Parathyroid adenoma (tissue), 2 donors: ENCODE results near the gene QRFP.

ENCODE experiments used
- H2AFZ ChIP-seq: fragments of 300-600 bp; sonication (generic); one replicate; pipeline ENCODE4 v1.7.0; 2017; ENCODE audit warnings: antibody characterized with exemption, mild to moderate bottlenecking
- H3K27ac ChIP-seq: fragments of 300-600 bp; sonication (generic); one replicate; pipeline ENCODE4 v1.7.0; 2017
- H3K27me3 ChIP-seq: fragments of 300-600 bp; sonication (generic); one replicate; pipeline ENCODE4 v1.7.0; 2017; ENCODE audit warnings: low read length; ENCODE audit not compliant: control insufficient read depth, insufficient read depth
- H3K36me3 ChIP-seq: fragments of 300-600 bp; sonication (generic); one replicate; pipeline ENCODE4 v1.7.0; 2017; ENCODE audit warnings: low read length; ENCODE audit not compliant: control insufficient read depth, insufficient read depth
- H3K4me1 ChIP-seq: fragments of 300-600 bp; sonication (generic); one replicate; pipeline ENCODE4 v1.7.0; 2017; ENCODE audit warnings: control low read depth
- H3K4me2 ChIP-seq: fragments of 300-600 bp; sonication (generic); one replicate; pipeline ENCODE4 v1.7.0; 2017; ENCODE audit warnings: low read length
- H3K4me3 ChIP-seq: fragments of 300-600 bp; sonication (generic); one replicate; pipeline ENCODE4 v1.7.0; 2017; ENCODE audit warnings: low read depth, low read length
- H3K79me2 ChIP-seq: fragments of 300-600 bp; sonication (generic); one replicate; pipeline ENCODE4 v1.7.0; 2017; ENCODE audit warnings: control low read depth
- H3K9ac ChIP-seq: fragments of 300-600 bp; sonication (generic); one replicate; pipeline ENCODE4 v1.7.0; 2017; ENCODE audit warnings: mild to moderate bottlenecking
- H3K9me3 ChIP-seq: fragments of 300-600 bp; sonication (generic); one replicate; pipeline ENCODE4 v1.7.0; 2017; ENCODE audit warnings: low read length; ENCODE audit not compliant: control insufficient read depth
- CTCF ChIP-seq: fragments of 300-600 bp; sonication (generic); IDR thresholded peaks from one replicate; pipeline ENCODE4 v1.7.0; 2017; ENCODE audit warnings: antibody characterized with exemption, mild to moderate bottlenecking
- donor health status: primary hyperparathyroidism.

Gene QRFP

DNA sequence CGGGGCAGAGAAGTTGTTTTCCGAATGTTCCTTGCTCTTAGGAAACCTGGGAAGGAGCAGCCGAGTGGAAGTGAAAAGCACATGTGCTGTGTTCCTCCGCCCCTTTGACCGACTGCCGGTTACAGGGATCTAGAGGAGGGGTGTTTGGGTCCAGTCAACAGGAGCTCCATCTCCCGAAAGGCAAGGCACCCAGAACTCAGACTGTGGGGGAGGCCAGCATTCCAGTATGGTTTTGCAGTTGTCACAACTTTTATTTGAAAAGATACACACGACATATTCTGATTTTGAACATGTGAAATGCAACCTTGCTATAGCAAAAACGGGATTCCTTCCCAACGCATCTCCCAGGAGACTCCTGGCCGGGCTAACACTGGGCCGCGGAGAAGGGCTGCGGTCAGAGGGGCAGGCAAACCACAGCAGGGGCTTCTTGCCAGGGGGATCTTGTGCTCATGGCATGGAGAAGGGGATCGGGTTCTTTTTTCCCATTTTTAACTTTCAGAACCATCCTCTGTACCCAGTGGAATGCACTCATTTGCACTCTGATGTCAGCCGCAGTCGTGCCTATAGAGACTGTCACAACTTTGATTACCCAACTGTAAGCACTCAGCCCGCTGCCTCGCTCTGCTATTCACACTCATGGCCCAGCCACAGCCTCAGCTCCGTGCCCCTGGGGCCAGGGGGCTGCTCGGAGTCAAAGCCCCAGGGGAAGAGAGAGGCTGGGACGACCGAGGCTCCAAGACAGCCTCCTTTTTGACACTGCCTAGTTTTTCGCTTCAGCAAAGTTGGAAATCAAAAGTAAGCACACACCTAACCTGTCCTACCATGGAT is 3.9 kb downstream of the QRFP start:
- H3K27me3 ChIP-seq: no peaks in the 10 kb centered on the region
- H3K9me3 ChIP-seq: no peaks in the 10 kb centered on the region
- H3K27ac ChIP-seq: no peak overlapping the region
- H2AFZ ChIP-seq: no peak overlapping the region
- no peak overlapping the region for H3K9ac ChIP-seq
- H3K36me3 ChIP-seq: no peaks in the 10 kb centered on the region
- peaks cover 22% of the 10 kb centered on the region for H3K4me1 ChIP-seq
- no peak overlapping the region for H3K4me2 ChIP-seq
- H3K79me2 ChIP-seq: no peaks in the 10 kb centered on the region
- TF ChIP-seq CTCF: no peak
- no peak overlapping the region for H3K4me3 ChIP-seq

GRCh38 chr9:130891688-130892476 is 4.7 kb downstream of the QRFP start:
- Histone ChIP-seq H3K4me1 (peaks cover 28% of the 10 kb centered on the region), H3K4me3 (no peak overlapping the region), H3K79me2 (no peaks in the 10 kb centered on the region), H3K36me3 (no peaks in the 10 kb centered on the region), H3K9ac (no peak overlapping the region), H3K4me2 (no peak overlapping the region), H3K27ac (no peak overlapping the region), H2AFZ (no peak overlapping the region), H3K9me3 (no peaks in the 10 kb centered on the region), H3K27me3 (no peaks in the 10 kb centered on the region)
- no peak for TF ChIP-seq CTCF

DNA sequence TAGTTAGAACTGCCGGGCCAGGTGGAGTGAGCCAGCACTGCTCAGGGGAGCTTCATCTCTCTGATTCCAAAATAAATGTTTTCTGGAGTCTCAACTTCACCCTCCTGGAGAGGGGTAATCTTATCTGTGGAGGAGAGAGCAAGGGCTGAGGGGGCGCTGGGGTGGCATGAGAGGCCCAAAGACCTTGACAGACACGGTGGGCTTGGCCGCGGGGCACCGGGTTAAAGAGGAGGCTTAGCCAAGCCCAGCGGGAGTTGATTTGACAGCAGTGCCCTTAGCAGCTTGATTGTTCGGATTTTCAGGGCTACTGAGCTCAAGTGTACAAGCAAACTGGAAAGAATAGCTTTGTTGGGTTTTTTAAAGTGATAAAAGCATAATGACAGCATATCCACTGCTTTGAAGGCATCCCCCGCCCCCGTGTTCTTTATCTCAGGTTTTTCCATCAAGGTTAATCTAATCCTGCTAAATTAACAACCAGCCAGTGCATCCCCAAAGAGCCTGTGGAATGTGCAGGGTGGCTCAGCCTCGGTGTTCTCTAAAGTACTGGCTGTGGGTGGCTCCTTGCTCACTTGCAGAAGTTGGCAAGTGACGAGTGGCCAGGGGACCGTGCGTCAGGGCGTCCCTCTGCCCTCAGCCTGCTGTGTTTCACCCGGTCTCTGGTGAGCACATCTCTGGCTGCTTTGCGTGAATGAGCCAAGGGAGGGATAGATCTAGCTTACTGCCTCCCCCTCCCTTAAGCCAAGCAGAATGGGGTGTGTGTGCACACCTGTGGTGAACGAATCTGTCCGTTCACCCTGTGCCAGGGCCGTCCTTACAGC is 5.5 kb downstream of the QRFP start:
- TF ChIP-seq CTCF: no peak
- Histone ChIP-seq H3K9ac (no peak overlapping the region), H3K4me3 (no peak overlapping the region), H2AFZ (no peak overlapping the region), H3K79me2 (no peaks in the 10 kb centered on the region), H3K4me2 (no peak overlapping the region), H3K36me3 (no peaks in the 10 kb centered on the region), H3K27me3 (no peaks in the 10 kb centered on the region), H3K9me3 (no peaks in the 10 kb centered on the region), H3K4me1 (peaks cover 36% of the 10 kb centered on the region), H3K27ac (no peak overlapping the region)

DNA sequence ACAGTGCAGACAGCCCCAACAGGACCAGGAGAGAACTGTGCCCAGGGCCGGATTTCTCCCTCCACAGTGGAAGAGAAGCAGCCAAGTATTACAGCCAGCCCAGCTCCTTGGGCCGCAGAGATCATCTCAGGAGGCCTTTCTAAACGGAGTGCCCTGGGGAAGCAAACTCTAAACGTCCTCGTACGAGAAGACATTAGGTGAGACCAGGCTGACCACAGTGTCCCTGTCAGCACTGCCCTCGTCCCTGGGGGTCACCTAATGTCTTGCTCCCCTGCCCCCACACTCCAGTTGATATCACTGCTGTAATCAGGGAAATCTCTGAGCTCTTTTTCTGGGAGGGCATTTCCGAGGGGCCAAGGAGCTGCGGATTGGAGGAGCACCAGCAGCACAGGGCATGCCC is 6.5 kb downstream of the QRFP start:
- Histone ChIP-seq H3K36me3 (no peaks in the 10 kb centered on the region), H3K9me3 (no peaks in the 10 kb centered on the region)

More for the DNA sequence above, 6.5 kb downstream of the QRFP start:
- H3K79me2 ChIP-seq: no peaks in the 10 kb centered on the region
- H3K4me1 ChIP-seq: peaks cover 41% of the 10 kb centered on the region
- TF ChIP-seq CTCF: no peak
- H2AFZ ChIP-seq: no peak overlapping the region
- H3K9ac ChIP-seq: no peak overlapping the region
- H3K27me3 ChIP-seq: no peaks in the 10 kb centered on the region
- H3K4me2 ChIP-seq: no peak overlapping the region
- H3K4me3 ChIP-seq: no peak overlapping the region
- peak overlapping the region; percentile 47 for H3K27ac ChIP-seq
